ENCODE data around the gene FUT1.
A peak's percentile ranks its signal among the peaks of the same experiment; 100 is the strongest.

The FUT1 gene

GRCh38 chr19:48741129-48741999, 11.1 kb downstream of the FUT1 start:
- DNase-seq (ENCODE audit: low read depth, low spot score): no peak

- no peak for DNase-seq (ENCODE audit: low read depth, low spot score)
These were observed 12.1 kb downstream of the FUT1 start, which contains the start of gene RASIP1 for GRCh38 chr19:48740164-48740972. Gene RASIP1, minus strand, starts transcription at chr19:48740610. Its CDS starts 328 bp downstream, at chr19:48740282.

- DNase-seq (ENCODE audit: low read depth, low spot score): no peak
These were observed 12.9 kb downstream of the FUT1 start for GRCh38 chr19:48739404-48740163.

GRCh38 chr19:48738557-48739403, 13.7 kb downstream of the FUT1 start:
- peak; percentile 95 for DNase-seq (ENCODE audit: low read depth, low spot score)

- no peak for DNase-seq (ENCODE audit: low read depth, low spot score)
These were observed 15.0 kb downstream of the FUT1 start for GRCh38 chr19:48737360-48737998.

GRCh38 chr19:48735031-48735615, 17.3 kb downstream of the FUT1 start:
- DNase-seq (ENCODE audit: low read depth, low spot score): peak; percentile 54

- DNase-seq (ENCODE audit: low read depth, low spot score): no peak
These were observed 17.8 kb downstream of the FUT1 start for GRCh38 chr19:48734625-48735024.

GRCh38 chr19:48731452-48731851, 21.0 kb downstream of the FUT1 start:
- no peak for DNase-seq (ENCODE audit: low read depth, low spot score)

GRCh38 chr19:48728911-48729664, 23.4 kb downstream of the FUT1 start:
- DNase-seq (ENCODE audit: low read depth, low spot score): no peak

GRCh38 chr19:48726556-48726955, 25.9 kb downstream of the FUT1 start:
- DNase-seq (ENCODE audit: low read depth, low spot score): no peak

GRCh38 chr19:48724796-48725753, 27.4 kb downstream of the FUT1 start:
- peak; percentile 82 for DNase-seq (ENCODE audit: low read depth, low spot score)

GRCh38 chr19:48722196-48722708, 30.2 kb downstream of the FUT1 start:
- DNase-seq (ENCODE audit: low read depth, low spot score): no peak

- DNase-seq (ENCODE audit: low read depth, low spot score): peak; percentile 100
These were observed 31.7 kb downstream of the FUT1 start for GRCh38 chr19:48720613-48721296.

GRCh38 chr19:48720251-48720612, 32.2 kb downstream of the FUT1 start:
- no peak for DNase-seq (ENCODE audit: low read depth, low spot score)

GRCh38 chr19:48719263-48720171, 32.9 kb downstream of the FUT1 start, which contains the start of gene MAMSTR:
Gene MAMSTR, minus strand, starts transcription at chr19:48719725. Its CDS starts 694 bp downstream, at chr19:48719031.
- no peak for DNase-seq (ENCODE audit: low read depth, low spot score)

GRCh38 chr19:48718711-48719231, 33.7 kb downstream of the FUT1 start:
- no peak for DNase-seq (ENCODE audit: low read depth, low spot score)

Data from astrocyte of the hippocampus (primary cell).